Activated naive CD8-positive, alpha-beta T cell treated with anti-CD3 and anti-CD28 coated beads, Interleukin-2, amount 10 ng/mL, durations not matched to agents 7 days and 5 days (primary cell): Measurements from ENCODE around the gene RHOV. TPM values are rescaled to one million over a fixed set of nuclear protein-coding genes. Genes with fewer than 3 reads are reported as not detected.

Source experiments
- ATAC-seq: fragments of 150-1000 bp; cut with Tn5 transposase; one replicate; pipeline ENCODE4 v1.10.0; 2021; ENCODE audit warnings: low read depth, moderate library complexity
- POLR2A ChIA-PET: fragments of 350-600 bp; sonication (Branson Sonifier 250); formaldehyde crosslinking; loops from one replicate; lab custom pipeline; 2021; ENCODE audit warnings: antibody characterized with exemption; lab: Charles Lee
- DNase-seq: peaks from one replicate; pipeline ENCODE4 v3.0.0; 2021
- H3K27ac Mint-ChIP-seq: one replicate; pipeline ENCODE4 v1.8.0; 2022; ENCODE audit warnings: mild to moderate bottlenecking, mixed read lengths
- H3K27me3 Mint-ChIP-seq: one replicate; pipeline ENCODE4 v1.8.0; 2022; ENCODE audit warnings: mild to moderate bottlenecking, moderate library complexity, mixed read lengths
- H3K36me3 Mint-ChIP-seq: one replicate; pipeline ENCODE4 v1.8.0; 2021; ENCODE audit warnings: mild to moderate bottlenecking, mixed read lengths
- H3K4me1 Mint-ChIP-seq: one replicate; pipeline ENCODE4 v1.8.0; 2021; ENCODE audit warnings: mixed read lengths
- H3K4me3 Mint-ChIP-seq: one replicate; pipeline ENCODE4 v1.8.0; 2022; ENCODE audit warnings: mild to moderate bottlenecking, moderate library complexity, mixed read lengths
- H3K9me3 Mint-ChIP-seq: one replicate; pipeline ENCODE4 v1.8.0; 2021; ENCODE audit warnings: mixed read lengths
- total RNA-seq, 2 experiments: library from RNA; stranded (reverse); gene quantifications; one replicate each; pipeline ENCODE4 v1.2.3, GENCODE V29; 2021

The RHOV gene
- total RNA-seq, 2 experiments from 2014 or later, result not detected

DNA sequence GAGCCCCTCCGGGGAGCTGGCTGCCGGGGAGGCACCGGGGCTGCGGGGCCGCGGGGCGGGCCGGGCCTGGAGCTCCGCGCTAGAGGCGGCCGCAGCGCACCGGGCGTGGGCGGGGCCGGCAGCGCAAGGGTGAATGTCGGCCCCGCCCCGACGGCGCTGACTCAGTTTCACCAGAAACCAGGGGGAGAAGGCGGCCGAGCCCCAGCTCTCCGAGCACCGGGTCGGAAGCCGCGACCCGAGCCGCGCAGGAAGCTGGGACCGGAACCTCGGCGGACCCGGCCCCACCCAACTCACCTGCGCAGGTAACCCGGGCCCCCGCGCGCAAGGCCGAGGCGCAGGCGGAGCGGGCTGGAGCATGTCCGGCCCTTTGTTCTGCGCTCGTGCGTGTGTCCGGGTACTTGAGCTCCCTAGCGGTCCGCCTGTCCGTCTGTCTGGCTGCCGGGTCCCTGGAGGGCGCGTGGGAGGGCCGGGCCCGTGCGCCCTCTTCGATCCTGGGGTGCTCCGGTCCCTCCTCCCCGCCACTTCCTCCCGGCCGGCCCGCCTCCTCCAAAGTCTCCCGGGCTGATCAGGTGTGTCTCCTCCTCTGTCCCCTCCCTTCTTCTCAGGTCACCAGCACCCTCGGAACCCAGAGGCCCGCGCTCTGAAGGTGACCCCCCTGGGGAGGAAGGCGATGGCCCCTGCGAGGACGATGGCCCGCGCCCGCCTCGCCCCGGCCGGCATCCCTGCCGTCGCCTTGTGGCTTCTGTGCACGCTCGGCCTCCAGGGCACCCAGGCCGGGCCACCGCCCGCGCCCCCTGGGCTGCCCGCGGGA is 29.9 kb downstream of the RHOV start, which contains the start of gene SPINT1:
SPINT1 (plus strand) TSS at position 164 of the 811 bp plus-strand sequence; CDS start at position 671, 507 bp downstream.
- H3K4me1 Mint-ChIP-seq, result peaks cover 24% of the 10 kb centered on the region
- POLR2A ChIA-PET, result interaction anchor here (2.2 kb wide), 1 partner anchor 15 kb away, joined by 5 read pairs; no protein-coding TSS in a partner anchor
- H3K27me3 Mint-ChIP-seq, result peaks cover 36% of the 10 kb centered on the region
- H3K4me3 Mint-ChIP-seq, result peak within 1 kb of the TSS; percentile 85
- ATAC-seq (peak; percentile 71), DNase-seq (peak; percentile 63)
- H3K9me3 Mint-ChIP-seq, result no peaks in the 10 kb centered on the region
- H3K27ac Mint-ChIP-seq, result peak within 1 kb of the TSS; percentile 66
- peaks cover 2% of the 10 kb centered on the region for H3K36me3 Mint-ChIP-seq

DNA sequence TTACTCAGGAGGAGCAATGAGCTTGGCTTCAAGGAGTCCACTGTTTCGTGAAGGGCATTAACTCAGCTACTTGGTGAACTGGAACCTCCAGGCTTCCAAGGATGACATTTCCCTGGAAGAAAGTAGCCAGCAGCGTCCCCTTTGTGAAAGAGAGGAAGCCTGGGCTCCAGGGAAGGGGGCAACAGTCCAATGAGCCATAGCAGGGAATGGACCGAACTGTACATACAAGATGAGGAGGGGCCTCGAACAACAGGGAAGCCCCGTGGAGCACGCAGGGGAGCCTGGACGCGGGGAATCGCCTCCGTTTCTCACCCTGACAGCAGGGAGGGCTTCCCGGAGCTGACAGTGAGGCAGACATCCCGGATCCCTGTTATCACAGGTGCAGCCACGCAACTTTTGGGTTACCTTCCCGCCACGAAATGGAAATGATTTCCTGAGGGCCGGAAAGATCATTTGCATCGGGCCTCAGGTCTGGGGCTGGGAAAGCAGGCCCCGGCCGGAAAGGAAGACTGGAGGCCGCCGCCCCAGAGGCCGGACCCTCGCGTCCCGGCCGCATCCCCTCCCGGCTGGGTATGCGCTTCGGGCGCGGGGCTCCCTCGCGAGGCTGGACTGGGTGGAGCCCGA is 30.7 kb downstream of the RHOV start:
- H3K4me1 Mint-ChIP-seq, result peaks cover 24% of the 10 kb centered on the region
- no peak for DNase-seq
- H3K27me3 Mint-ChIP-seq, result peaks cover 36% of the 10 kb centered on the region
- POLR2A ChIA-PET, result interaction anchor here (2.2 kb wide), 1 partner anchor 15 kb away, joined by 5 read pairs; no protein-coding TSS in a partner anchor
- ATAC-seq, result no peak
- H3K27ac Mint-ChIP-seq, result no peak overlapping the region
- peak overlapping the region; percentile 76 for H3K4me3 Mint-ChIP-seq
- H3K9me3 Mint-ChIP-seq, result no peaks in the 10 kb centered on the region
- peaks cover 2% of the 10 kb centered on the region for H3K36me3 Mint-ChIP-seq

DNA sequence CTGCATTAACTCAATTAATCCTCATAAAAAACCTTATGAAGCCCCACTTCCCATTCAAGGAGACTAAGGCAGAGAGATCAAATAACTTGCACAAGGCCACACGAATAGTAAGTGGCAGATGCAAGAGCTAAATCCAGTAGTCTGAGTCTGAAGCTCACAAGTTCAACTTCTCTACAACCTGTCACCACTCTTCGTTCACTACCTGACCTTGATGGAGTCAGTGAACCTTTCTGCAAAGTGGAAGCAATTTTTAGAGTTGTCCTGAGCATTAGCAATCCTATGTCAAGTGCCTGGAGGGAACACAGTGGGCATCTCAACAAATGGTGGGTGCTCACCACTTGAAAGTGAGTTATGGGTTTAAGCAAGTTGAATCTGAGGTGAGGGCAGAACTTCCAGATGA is 32.3 kb downstream of the RHOV start:
- POLR2A ChIA-PET, result no interaction called here
- Mint-ChIP-seq H3K27me3 (peaks cover 36% of the 10 kb centered on the region), H3K9me3 (no peaks in the 10 kb centered on the region), H3K4me1 (peaks cover 13% of the 10 kb centered on the region), H3K36me3 (peaks cover 2% of the 10 kb centered on the region), H3K27ac (no peak overlapping the region), H3K4me3 (no peak overlapping the region)
- no peak for DNase-seq
- no peak for ATAC-seq

DNA sequence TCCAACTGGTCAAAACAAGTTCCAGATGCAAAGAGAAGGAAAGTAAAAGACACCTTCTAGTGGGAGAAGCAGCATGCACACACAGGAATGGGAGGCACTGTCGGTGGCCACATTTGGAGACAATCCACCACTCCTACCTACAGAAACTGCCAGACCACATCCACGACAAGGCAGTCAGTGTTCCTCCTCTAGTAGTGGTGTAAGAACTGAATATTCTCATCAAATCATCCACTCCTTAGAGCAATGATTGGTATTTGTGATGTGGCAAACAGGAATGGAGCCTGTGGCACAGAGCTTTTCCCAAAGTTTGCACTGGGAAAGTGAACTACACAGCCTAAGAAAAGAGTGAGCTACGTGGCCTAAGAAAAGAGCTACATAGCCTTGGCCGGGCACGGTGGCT is 35.3 kb downstream of the RHOV start:
- ATAC-seq (no peak), DNase-seq (no peak)
- H3K36me3 Mint-ChIP-seq, result no peaks in the 10 kb centered on the region
- H3K4me3 Mint-ChIP-seq, result no peak overlapping the region
- H3K9me3 Mint-ChIP-seq, result no peaks in the 10 kb centered on the region
- H3K27ac Mint-ChIP-seq, result no peak overlapping the region
- no peaks in the 10 kb centered on the region for H3K4me1 Mint-ChIP-seq
- POLR2A ChIA-PET, result no interaction called here
- H3K27me3 Mint-ChIP-seq, result peaks cover 23% of the 10 kb centered on the region

DNA sequence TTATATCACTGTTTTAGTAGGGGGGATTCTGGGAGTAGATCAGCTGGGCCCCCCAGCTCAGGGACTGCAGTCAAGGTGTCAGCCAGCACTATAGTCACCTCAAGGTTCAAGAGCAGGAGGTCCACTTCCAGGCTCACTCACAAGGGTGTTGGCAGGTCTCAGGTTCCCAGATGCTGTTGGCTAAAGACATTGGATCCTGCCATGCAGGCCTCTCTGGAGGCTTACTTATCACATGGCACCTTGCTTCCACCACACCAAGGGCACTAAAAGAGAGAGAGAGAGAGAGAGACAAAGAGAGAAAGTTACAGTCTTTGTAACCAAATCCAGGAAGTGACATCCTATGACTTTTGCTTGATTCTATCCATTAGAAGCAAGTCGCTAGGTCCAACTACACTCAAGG is 38.0 kb downstream of the RHOV start:
- no peak overlapping the region for H3K27ac Mint-ChIP-seq

DNA sequence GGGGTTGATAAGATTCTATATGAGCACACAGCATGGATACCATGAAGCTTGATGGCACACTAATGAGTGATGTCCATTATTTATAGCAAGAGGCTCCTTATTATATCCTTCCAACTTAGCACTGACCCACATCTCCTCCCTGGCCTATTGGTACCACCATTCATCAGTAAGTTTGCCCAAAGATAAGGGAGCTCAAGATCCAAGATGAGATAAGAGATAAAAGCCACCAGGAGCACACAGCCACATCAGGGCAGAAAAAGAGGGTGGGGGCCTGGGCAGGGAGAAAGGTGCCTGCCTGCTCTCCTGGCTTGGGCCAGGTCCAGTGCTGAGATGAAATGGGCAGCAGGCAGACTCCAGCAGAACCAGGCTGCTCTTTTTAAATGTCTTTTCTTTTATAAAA is 41.1 kb downstream of the RHOV start:
- POLR2A ChIA-PET, result no interaction called here
- peaks cover 5% of the 10 kb centered on the region for H3K27me3 Mint-ChIP-seq
- ATAC-seq, result no peak

More for the DNA sequence above, 38.0 kb downstream of the RHOV start:
- Mint-ChIP-seq H3K36me3 (no peaks in the 10 kb centered on the region), H3K9me3 (no peaks in the 10 kb centered on the region), H3K27me3 (peaks cover 5% of the 10 kb centered on the region), H3K4me3 (no peak overlapping the region), H3K4me1 (no peaks in the 10 kb centered on the region)
- DNase-seq (no peak), ATAC-seq (no peak)
- POLR2A ChIA-PET, result no interaction called here

DNA sequence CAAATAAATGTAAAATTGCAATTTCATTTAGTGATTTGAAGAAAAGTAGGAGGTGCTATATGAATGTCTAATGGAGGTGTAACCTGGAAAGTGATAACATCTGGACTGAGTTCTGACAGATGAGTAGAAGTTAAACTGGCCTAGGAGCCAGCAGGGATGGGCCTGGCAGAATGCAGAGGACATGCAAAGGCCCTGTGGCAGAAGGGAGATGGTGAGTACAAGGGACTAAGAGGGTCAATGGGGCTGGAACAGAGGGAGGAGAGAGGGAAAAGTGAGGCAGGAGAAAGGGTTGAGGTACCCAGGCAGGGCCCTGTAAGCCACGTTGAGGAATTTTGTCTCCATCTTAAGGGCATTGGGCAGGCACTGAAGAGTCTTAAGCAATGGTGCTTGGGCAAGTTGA is 42.2 kb downstream of the RHOV start:
- Mint-ChIP-seq H3K27me3 (peaks cover 8% of the 10 kb centered on the region), H3K4me3 (no peak overlapping the region), H3K4me1 (no peaks in the 10 kb centered on the region), H3K27ac (no peak overlapping the region), H3K36me3 (no peaks in the 10 kb centered on the region), H3K9me3 (no peaks in the 10 kb centered on the region)
- POLR2A ChIA-PET, result no interaction called here
- ATAC-seq (no peak), DNase-seq (no peak)

More for the DNA sequence above, 41.1 kb downstream of the RHOV start:
- H3K4me3 Mint-ChIP-seq, result no peak overlapping the region
- H3K9me3 Mint-ChIP-seq, result no peaks in the 10 kb centered on the region
- no peak for DNase-seq
- no peaks in the 10 kb centered on the region for H3K36me3 Mint-ChIP-seq
- H3K27ac Mint-ChIP-seq, result no peak overlapping the region
- H3K4me1 Mint-ChIP-seq, result no peaks in the 10 kb centered on the region

DNA sequence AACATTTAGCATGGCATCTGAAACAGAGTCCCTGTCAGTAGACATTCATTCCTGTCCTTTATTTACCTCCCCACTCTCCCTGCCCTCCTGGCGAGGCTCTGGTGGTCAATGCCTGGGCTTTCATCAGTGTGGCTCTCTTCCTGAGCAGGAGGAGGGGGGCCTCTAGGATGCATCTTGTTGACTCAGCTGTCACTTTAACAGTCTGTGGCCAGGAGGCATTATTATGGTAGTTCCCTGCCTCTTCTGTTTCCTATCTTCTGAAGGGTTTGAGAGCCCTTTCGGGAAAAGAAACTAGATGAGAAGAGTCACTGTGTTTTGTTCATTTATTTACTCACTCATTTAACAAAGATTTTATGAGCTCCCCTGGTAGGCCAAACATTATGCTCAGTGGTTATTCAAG is 43.1 kb downstream of the RHOV start:
- ATAC-seq (no peak), DNase-seq (no peak)
- H3K27me3 Mint-ChIP-seq, result peaks cover 13% of the 10 kb centered on the region
- H3K27ac Mint-ChIP-seq, result no peak overlapping the region
- no peaks in the 10 kb centered on the region for H3K9me3 Mint-ChIP-seq
- no peak overlapping the region for H3K4me3 Mint-ChIP-seq
- no peaks in the 10 kb centered on the region for H3K4me1 Mint-ChIP-seq
- no peaks in the 10 kb centered on the region for H3K36me3 Mint-ChIP-seq
- POLR2A ChIA-PET, result no interaction called here

DNA sequence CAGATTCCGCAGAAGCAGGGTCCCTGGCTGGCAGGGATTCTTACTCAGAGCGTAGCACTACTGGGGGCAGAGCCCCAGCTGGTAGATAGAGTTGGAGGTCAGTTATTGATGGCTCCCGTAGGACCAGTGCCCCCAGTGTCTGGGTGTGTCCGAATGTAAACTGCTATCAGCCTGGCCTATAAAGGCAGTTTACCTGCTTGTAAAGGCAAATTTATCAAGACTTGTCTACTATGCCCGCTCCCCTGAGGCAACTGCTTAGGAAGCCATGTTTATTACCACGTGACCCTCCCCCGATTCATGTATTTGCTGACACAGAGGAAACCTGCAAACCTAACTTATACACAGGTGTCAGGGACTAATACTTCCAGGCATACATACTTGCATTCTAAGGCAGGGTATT is 44.9 kb downstream of the RHOV start:
- Mint-ChIP-seq H3K9me3 (no peaks in the 10 kb centered on the region), H3K36me3 (no peaks in the 10 kb centered on the region), H3K4me1 (no peaks in the 10 kb centered on the region), H3K27me3 (peaks cover 18% of the 10 kb centered on the region), H3K27ac (no peak overlapping the region), H3K4me3 (no peak overlapping the region)
- no peak for ATAC-seq
- POLR2A ChIA-PET, result no interaction called here
- DNase-seq, result no peak

DNA sequence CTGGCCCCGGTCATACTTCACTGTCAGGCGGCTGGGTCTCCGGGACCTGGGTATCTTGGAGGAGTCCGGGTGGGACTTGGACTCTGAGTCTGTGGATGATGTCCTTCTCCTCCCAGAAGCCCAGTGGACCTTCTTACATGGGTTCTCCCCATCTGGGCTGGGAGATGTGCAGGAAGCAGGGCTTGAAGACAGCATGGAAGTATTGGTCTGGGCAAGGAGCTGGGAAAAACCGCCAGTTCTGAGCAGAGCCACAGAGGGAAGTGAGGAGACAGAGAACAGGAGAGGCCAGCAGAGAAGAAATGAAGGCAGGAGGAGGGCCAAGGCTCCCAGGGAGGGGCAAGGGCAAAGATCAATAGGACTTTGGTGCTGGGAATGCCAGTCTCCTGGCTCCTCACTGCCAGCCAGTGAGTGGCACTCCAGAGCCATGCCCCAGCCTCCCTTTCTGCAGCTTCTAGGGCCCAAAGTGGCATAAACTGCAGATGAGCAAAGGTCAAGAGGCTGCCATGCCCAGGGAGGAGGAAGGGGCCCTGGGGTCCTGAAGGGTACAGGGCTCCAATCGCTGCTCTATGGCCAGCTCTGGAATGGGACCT is 45.5 kb downstream of the RHOV start, which contains the start of gene PPP1R14D:
PPP1R14D (minus strand) TSS at position 262 of the 590 bp plus-strand sequence; CDS start at position 195, 67 bp downstream.
- ATAC-seq, result no peak
- Mint-ChIP-seq H3K9me3 (no peaks in the 10 kb centered on the region), H3K27ac (no peak within 1 kb of the TSS), H3K4me3 (no peak within 1 kb of the TSS), H3K27me3 (peaks cover 18% of the 10 kb centered on the region), H3K4me1 (peaks cover 2% of the 10 kb centered on the region), H3K36me3 (no peaks in the 10 kb centered on the region)
- POLR2A ChIA-PET, result interaction anchor here (1.6 kb wide), 1 partner anchor 15 kb away, joined by 4 read pairs; no protein-coding TSS in a partner anchor
- no peak for DNase-seq

DNA sequence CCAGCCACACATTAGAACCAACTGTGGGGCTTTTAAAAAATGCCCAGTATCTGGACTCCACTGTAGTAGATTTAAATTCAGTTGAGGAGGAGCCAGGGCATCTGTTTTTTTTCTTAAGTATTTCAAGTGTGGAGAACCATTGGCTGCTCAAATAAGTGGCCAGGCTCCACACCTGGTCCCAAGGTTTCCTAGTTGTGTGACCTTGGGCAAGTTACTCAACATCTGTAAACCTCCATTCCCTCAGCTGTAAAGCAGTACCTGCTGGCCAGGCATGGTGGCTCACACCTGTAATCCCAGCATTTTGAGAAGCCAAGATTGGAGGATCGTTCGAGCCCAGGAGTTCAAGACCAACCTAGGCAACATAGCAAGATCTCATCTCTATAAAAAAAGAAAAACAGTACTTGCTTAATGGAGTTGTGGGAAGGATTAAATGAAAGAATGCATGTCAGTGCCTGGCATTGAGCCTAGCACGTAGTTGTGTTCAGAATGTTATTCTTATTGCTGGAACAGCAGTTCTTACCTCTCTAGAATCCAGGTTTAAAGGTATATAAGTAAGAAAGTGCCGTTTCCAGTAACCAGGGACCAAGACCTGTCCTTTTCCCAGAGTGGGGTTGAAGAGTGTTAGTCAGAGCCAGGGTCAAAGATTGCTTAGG is 47.5 kb downstream of the RHOV start:
- POLR2A ChIA-PET, result no interaction called here
- H3K27ac Mint-ChIP-seq, result no peak overlapping the region
- H3K4me1 Mint-ChIP-seq, result peaks cover 2% of the 10 kb centered on the region
- no peaks in the 10 kb centered on the region for H3K9me3 Mint-ChIP-seq
- H3K4me3 Mint-ChIP-seq, result no peak overlapping the region
- peaks cover 19% of the 10 kb centered on the region for H3K27me3 Mint-ChIP-seq
- no peak for DNase-seq
- no peak for ATAC-seq
- no peaks in the 10 kb centered on the region for H3K36me3 Mint-ChIP-seq

DNA sequence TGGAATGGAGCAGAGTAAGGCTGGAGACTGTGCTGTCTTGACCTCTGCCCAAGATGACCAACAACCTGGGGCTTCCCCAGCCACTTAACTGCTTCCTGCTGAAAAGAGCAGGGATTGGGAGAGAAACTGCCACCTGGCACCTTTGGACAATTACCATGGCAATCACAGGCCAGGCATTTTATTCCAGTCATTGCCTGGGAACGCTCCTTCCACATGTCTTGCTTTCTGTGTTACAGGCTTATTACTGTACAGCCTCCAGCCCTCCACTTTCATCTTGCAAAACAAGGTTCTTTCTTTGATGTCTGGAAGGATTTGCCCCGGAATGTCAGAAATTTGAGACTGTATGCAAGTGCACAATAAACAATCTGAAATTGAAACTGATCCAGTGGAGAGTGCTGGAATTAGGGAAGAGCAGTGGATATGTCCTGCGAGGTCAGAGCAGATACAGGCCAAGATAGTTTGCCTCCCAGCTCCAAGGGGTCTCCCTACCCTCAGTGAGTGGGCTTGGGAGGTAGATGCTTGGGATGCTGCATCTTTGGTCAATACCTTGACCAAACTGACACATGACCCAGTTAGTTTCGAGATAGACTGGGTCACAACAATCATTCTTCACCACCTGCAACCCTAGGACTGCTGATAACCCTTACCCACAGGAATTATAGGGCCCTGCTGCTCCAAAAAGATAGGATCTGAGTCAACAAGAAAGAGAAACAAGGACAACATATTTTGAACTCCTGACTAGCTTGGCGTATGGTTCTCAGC is 48.2 kb downstream of the RHOV start:
- no peak for ATAC-seq
- no peaks in the 10 kb centered on the region for H3K36me3 Mint-ChIP-seq
- DNase-seq, result no peak
- no peak overlapping the region for H3K4me3 Mint-ChIP-seq
- no peak overlapping the region for H3K27ac Mint-ChIP-seq
- POLR2A ChIA-PET, result no interaction called here
- H3K4me1 Mint-ChIP-seq, result peaks cover 2% of the 10 kb centered on the region
- no peaks in the 10 kb centered on the region for H3K9me3 Mint-ChIP-seq
- peaks cover 21% of the 10 kb centered on the region for H3K27me3 Mint-ChIP-seq
